MCF 10A (cell line): ENCODE measurements around the gene SOX5. TPM values are rescaled to one million over a fixed set of nuclear protein-coding genes. Genes with fewer than 3 reads are reported as not detected.

Experiments used
- BruUV-seq: library from RNA; stranded (reverse); fragments of 400-500 nt; replicated peaks from 2 replicates; lab custom pipeline; 2021; lab: Mats Ljungman, UMichigan
- CTCF ChIA-PET: fragments of 300-600 bp; sonication (Branson Sonifier 250); formaldehyde crosslinking; extraction: SDS; loops from one replicate; lab custom pipeline; 2021; ENCODE audit warnings: antibody characterized with exemption, inconsistent platforms; lab: Yijun Ruan, JAX
- POLR2A ChIA-PET: fragments of 300-600, 350-650 bp; sonication (Branson Sonifier 250); formaldehyde crosslinking; extraction: SDS; loops from one replicate; lab custom pipeline; 2020; ENCODE audit warnings: antibody characterized with exemption, inconsistent platforms; lab: Yijun Ruan, JAX
- DNase-seq: peaks from one replicate; pipeline ENCODE4 v3.0.0-alpha.2; 2018; ENCODE audit not compliant: unreplicated experiment
- H3K27ac Mint-ChIP-seq: one replicate; pipeline ENCODE4 v1.8.0; 2022; ENCODE audit warnings: mild to moderate bottlenecking, low read depth, mixed read lengths; ENCODE audit not compliant: unreplicated experiment
- H3K27me3 Mint-ChIP-seq: one replicate; pipeline ENCODE4 v1.8.0; 2022; ENCODE audit warnings: mixed read lengths; ENCODE audit not compliant: insufficient read depth, unreplicated experiment
- H3K36me3 Mint-ChIP-seq: one replicate; pipeline ENCODE4 v1.8.0; 2022; ENCODE audit warnings: mild to moderate bottlenecking, moderate library complexity, mixed read lengths; ENCODE audit not compliant: insufficient read depth, unreplicated experiment
- H3K4me1 Mint-ChIP-seq: one replicate; pipeline ENCODE4 v1.8.0; 2022; ENCODE audit warnings: mixed read lengths; ENCODE audit not compliant: insufficient read depth, unreplicated experiment
- H3K4me3 Mint-ChIP-seq: one replicate; pipeline ENCODE4 v1.8.0; 2022; ENCODE audit warnings: mild to moderate bottlenecking, moderate library complexity, mixed read lengths; ENCODE audit not compliant: unreplicated experiment
- H3K9me3 Mint-ChIP-seq: one replicate; pipeline ENCODE4 v1.8.0; 2022; ENCODE audit warnings: mixed read lengths; ENCODE audit not compliant: unreplicated experiment
- intact Hi-C: fragments of 100-400 bp; cut with micrococcal nuclease; formaldehyde crosslinking; loops from 2 replicates; pipeline ENCODE4 v1.14.1; 2022
- total RNA-seq: library from RNA; stranded (reverse); gene quantifications from 2 replicates; pipeline ENCODE4 v1.2.3, GENCODE V29; 2022
- TF ChIP-seq, protein P1 (sequence below): fragments of 200-600 bp; IDR thresholded peaks from one replicate; pipeline ENCODE4 v1.8.0; 2022; ENCODE audit warnings: antibody characterized with exemption, mild to moderate bottlenecking; ENCODE audit not compliant: unreplicated experiment

SOX5 gene
- total RNA-seq, 1 experiment from 2014 or later: 0.91 TPM

DNA sequence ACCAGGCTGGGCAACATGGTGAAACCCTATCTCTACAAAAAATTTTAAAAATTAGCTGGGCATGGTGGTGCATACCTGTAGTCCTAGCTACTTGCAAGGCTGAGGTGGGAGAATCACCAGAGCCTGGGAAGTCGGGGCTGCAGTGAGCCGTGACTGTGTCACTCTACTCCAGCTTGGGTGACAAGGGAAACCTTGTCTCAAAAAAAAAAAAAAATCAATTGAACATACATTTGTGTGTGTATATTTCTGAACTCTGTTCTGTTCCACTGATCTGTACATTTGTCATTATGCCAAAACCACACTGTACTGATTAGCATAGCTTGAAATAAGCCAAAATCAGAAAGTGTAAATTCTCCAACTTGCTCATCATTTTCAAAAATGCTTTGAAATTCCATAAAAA lies 254.6 kb downstream of the SOX5 start:
- TF ChIP-seq, protein P1, sequence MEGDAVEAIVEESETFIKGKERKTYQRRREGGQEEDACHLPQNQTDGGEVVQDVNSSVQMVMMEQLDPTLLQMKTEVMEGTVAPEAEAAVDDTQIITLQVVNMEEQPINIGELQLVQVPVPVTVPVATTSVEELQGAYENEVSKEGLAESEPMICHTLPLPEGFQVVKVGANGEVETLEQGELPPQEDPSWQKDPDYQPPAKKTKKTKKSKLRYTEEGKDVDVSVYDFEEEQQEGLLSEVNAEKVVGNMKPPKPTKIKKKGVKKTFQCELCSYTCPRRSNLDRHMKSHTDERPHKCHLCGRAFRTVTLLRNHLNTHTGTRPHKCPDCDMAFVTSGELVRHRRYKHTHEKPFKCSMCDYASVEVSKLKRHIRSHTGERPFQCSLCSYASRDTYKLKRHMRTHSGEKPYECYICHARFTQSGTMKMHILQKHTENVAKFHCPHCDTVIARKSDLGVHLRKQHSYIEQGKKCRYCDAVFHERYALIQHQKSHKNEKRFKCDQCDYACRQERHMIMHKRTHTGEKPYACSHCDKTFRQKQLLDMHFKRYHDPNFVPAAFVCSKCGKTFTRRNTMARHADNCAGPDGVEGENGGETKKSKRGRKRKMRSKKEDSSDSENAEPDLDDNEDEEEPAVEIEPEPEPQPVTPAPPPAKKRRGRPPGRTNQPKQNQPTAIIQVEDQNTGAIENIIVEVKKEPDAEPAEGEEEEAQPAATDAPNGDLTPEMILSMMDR: no peak
- Mint-ChIP-seq H3K4me3 (no peak overlapping the region), H3K4me1 (no peaks in the 10 kb centered on the region), H3K9me3 (no peaks in the 10 kb centered on the region), H3K36me3 (no peaks in the 10 kb centered on the region), H3K27ac (no peak overlapping the region), H3K27me3 (peaks cover 33% of the 10 kb centered on the region)
- ChIA-PET CTCF (interaction anchor here (0.6 kb wide), 2 partner anchors 246 to 1776 kb away, joined by 3 read pairs; no protein-coding TSS in a partner anchor), POLR2A (interaction anchor here (2.5 kb wide), 1 partner anchor 18 kb away, joined by 6 read pairs; no protein-coding TSS in a partner anchor)
- BruUV-seq: no TSS peak
- intact Hi-C loops: no loop called here
- DNase-seq: no peak

DNA sequence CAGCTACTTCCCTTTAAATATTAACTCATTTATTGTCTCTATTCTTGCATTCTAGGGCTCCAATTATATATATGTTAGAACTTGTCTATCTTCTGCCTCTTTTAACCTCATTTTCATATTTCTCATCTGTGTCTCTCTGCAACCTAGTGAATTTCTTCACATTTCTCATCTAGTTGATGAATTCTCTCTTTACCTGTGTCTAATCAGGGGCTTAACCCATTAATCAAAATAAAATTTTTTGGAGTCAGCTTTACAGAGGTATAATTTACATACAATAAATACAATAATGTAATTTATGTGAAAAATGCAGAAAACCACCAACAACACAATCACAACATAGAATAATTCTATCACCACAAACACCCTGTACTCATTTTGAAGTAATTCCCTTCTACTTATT lies 255.2 kb downstream of the SOX5 start:
- POLR2A ChIA-PET: interaction anchor here (2.5 kb wide), 1 partner anchor 17 kb away, joined by 6 read pairs; no protein-coding TSS in a partner anchor
- no peak overlapping the region for H3K4me3 Mint-ChIP-seq
- peaks cover 27% of the 10 kb centered on the region for H3K27me3 Mint-ChIP-seq
- no peaks in the 10 kb centered on the region for H3K36me3 Mint-ChIP-seq
- intact Hi-C loops: no loop called here
- BruUV-seq: no TSS peak
- no peaks in the 10 kb centered on the region for H3K4me1 Mint-ChIP-seq
- CTCF ChIA-PET: interaction anchor here (0.7 kb wide), 2 partner anchors 22 to 80 kb away, joined by 3 read pairs; no protein-coding TSS in a partner anchor
- DNase-seq: no peak
- TF ChIP-seq, protein P1: no peak
- no peak overlapping the region for H3K27ac Mint-ChIP-seq
- no peaks in the 10 kb centered on the region for H3K9me3 Mint-ChIP-seq

DNA sequence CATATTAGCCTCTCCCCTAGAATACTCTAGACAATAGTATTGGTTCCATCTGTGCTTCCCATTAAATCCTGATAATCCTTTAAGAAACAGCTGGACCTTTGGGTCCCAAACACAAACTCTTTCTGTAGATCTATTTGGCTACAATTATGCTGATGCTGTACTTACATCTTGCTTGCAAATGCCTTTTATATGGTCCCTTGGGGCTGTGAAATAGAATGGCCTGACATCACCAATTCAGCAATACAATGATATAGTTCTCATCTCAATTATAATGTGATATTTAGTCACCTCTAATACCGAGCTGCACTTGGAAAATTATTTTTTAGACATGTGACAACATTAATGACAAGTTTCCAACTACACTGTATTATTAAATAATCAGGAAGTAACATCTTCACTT lies 261.5 kb downstream of the SOX5 start:
- intact Hi-C loops: no loop called here
- CTCF ChIA-PET: no interaction called here
- Mint-ChIP-seq H3K4me1 (no peaks in the 10 kb centered on the region), H3K9me3 (no peaks in the 10 kb centered on the region), H3K27ac (no peak overlapping the region), H3K27me3 (peaks cover 11% of the 10 kb centered on the region), H3K4me3 (no peak overlapping the region), H3K36me3 (no peaks in the 10 kb centered on the region)
- TF ChIP-seq, protein P1: no peak
- no peak for DNase-seq
- BruUV-seq: no TSS peak
- POLR2A ChIA-PET: no interaction called here

DNA sequence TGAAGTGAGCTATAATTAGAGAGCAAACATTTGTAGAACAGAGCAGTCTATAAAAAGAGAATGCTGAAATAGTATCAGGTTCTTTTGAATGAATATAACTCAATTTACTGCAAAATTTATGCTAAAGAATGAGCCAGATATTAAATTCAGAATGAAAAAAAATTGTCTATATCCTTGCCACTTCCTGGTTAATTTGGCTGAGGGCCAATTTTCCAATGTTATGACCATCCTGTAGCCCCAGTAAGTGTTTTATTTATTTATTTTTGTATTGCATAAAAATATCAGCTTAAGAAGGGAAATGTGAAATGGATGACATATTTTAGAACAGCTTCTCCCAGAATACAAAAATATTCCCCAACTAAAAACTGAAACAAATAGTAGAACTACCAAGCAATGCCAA lies 263.4 kb downstream of the SOX5 start:
- Mint-ChIP-seq H3K4me3 (no peak overlapping the region), H3K9me3 (no peaks in the 10 kb centered on the region), H3K4me1 (no peaks in the 10 kb centered on the region), H3K36me3 (no peaks in the 10 kb centered on the region), H3K27me3 (peaks cover 9% of the 10 kb centered on the region), H3K27ac (no peak overlapping the region)
- BruUV-seq: no TSS peak
- DNase-seq: no peak
- TF ChIP-seq, protein P1: no peak
- CTCF ChIA-PET: interaction anchor here (0.6 kb wide), 1 partner anchor 1907 kb away, joined by 3 read pairs; no protein-coding TSS in a partner anchor
- intact Hi-C loops: no loop called here
- POLR2A ChIA-PET: no interaction called here
